H1 (cell line): ENCODE data around the gene TDRD9. TPM values are rescaled to one million over a fixed set of nuclear protein-coding genes. Genes with fewer than 3 reads are reported as not detected.

Experiments
- CTCF ChIA-PET: fragments of 300-600 bp; sonication (Branson Sonifier 250); formaldehyde crosslinking; loops from one replicate; lab custom pipeline; 2021; ENCODE audit not compliant: partially characterized antibody; lab: Charles Lee
- POLR2A ChIA-PET: fragments of 300-600 bp; sonication (Branson Sonifier 250); formaldehyde crosslinking; loops from one replicate; lab custom pipeline; 2021; ENCODE audit warnings: inconsistent platforms; ENCODE audit not compliant: partially characterized antibody; lab: Charles Lee
- DNase-seq, 2 experiments: peaks; one replicate each; pipeline versions ENCODE4 v3.0.0 to v3.0.0-alpha.2; 2010 to 2022; ENCODE audit warnings: low spot score in 2 of 2, low read depth in 1 of 2, mixed read lengths in 1 of 2
- FAIRE-seq: peaks from 2 replicates; lab custom pipeline; 2011; peaks lifted over from hg19 to GRCh38; lab: Jason Lieb, UNC
- H2AFZ ChIP-seq: 2 replicates; pipeline ENCODE4 v1.8.1; 2012; ENCODE audit warnings: low read length, inconsistent platforms
- H2AK5ac ChIP-seq: 2 replicates; pipeline ENCODE4 v1.6.1; 2013; ENCODE audit warnings: low read depth, low read length
- H2BK120ac ChIP-seq: replicated peaks from 2 replicates; pipeline ENCODE3; 2013; ENCODE audit warnings: low read depth, low read length, inconsistent platforms
- H2BK12ac ChIP-seq: 2 replicates; pipeline ENCODE4 v1.6.1; 2013; ENCODE audit warnings: low read depth, low read length
- H2BK15ac ChIP-seq: 2 replicates; pipeline ENCODE4 v1.6.1; 2013; ENCODE audit warnings: low read length
- H2BK20ac ChIP-seq: 2 replicates; pipeline ENCODE4 v1.6.1; 2013; ENCODE audit warnings: low read length
- H2BK5ac ChIP-seq: 2 replicates; pipeline ENCODE4 v1.6.1; 2013; ENCODE audit warnings: low read depth, low read length
- H3K14ac ChIP-seq: 2 replicates; pipeline ENCODE4 v1.6.1; 2013; ENCODE audit warnings: inconsistent platforms; ENCODE audit not compliant: insufficient read length
- H3K18ac ChIP-seq: 2 replicates; pipeline ENCODE4 v1.6.1; 2013; ENCODE audit warnings: low read length; ENCODE audit errors: extremely low read depth
- H3K23ac ChIP-seq: 2 replicates; pipeline ENCODE4 v1.6.1; 2013; ENCODE audit warnings: inconsistent platforms; ENCODE audit not compliant: insufficient read length
- H3K23me2 ChIP-seq: 2 replicates; pipeline ENCODE4 v1.6.1; 2013; ENCODE audit warnings: low read depth, low read length
- H3K27ac ChIP-seq: 2 replicates; pipeline ENCODE4 v1.6.1; 2011; ENCODE audit warnings: low read depth, low read length, inconsistent platforms
- H3K27me3 ChIP-seq, 4 experiments: replicated peaks in 1 of 4; 1 replicate in 1 of 4; 2 replicates in 3 of 4; pipeline versions ENCODE4 v1.6.1 to v1.8.1; 2011 to 2013; ENCODE audit warnings: low read length in 3 of 4, mild to moderate bottlenecking in 3 of 4, inconsistent platforms in 2 of 4, mixed read lengths in 2 of 4, moderate library complexity in 1 of 4; ENCODE audit not compliant: control insufficient read depth in 3 of 4, insufficient read depth in 3 of 4; ENCODE audit errors: extremely low read depth in 1 of 4
- H3K36me3 ChIP-seq, 4 experiments: 2 replicates each; pipeline versions ENCODE4 v1.6.1 to v1.8.1; 2011 to 2013; ENCODE audit warnings: mild to moderate bottlenecking in 4 of 4, low read length in 3 of 4, moderate library complexity in 2 of 4, control low read depth in 1 of 4, inconsistent platforms in 1 of 4; ENCODE audit not compliant: insufficient read depth in 4 of 4, control insufficient read depth in 2 of 4
- H3K4ac ChIP-seq: replicated peaks from 2 replicates; pipeline ENCODE3; 2013; ENCODE audit warnings: low read length, low read depth, mixed read lengths, inconsistent platforms; ENCODE audit not compliant: insufficient read length
- H3K4me1 ChIP-seq, 4 experiments: replicated peaks in 1 of 4; 1 replicate in 1 of 4; 2 replicates in 3 of 4; pipeline versions ENCODE4 v1.6.1 to v1.8.1; 2011 to 2013; ENCODE audit warnings: low read length in 3 of 4, inconsistent platforms in 2 of 4, mixed read lengths in 1 of 4; ENCODE audit not compliant: insufficient read depth in 4 of 4, control insufficient read depth in 3 of 4
- H3K4me2 ChIP-seq, 2 experiments: 2 replicates each; pipeline versions ENCODE4 v1.6.1 to v1.8.1; 2011 to 2013; ENCODE audit warnings: low read depth in 2 of 2, low read length in 2 of 2, control low read depth in 1 of 2, inconsistent platforms in 1 of 2, mild to moderate bottlenecking in 1 of 2; ENCODE audit not compliant: insufficient read depth in 1 of 2
- H3K4me3 ChIP-seq, 4 experiments: fragments of 200-600, 300-600 bp in 1 of 4; sonication (generic), shearing (Covaris generic), sonication (Bioruptor Twin) in 1 of 4; 2 replicates each; pipeline versions ENCODE4 v1.5.1 to v1.8.1; 2011 to 2016; ENCODE audit warnings: low read length in 4 of 4, low read depth in 3 of 4, control low read depth in 2 of 4, inconsistent platforms in 2 of 4, mild to moderate bottlenecking in 2 of 4, mixed read lengths in 1 of 4, moderate library complexity in 1 of 4; ENCODE audit not compliant: insufficient read depth in 2 of 4; ENCODE audit errors: extremely low read depth in 1 of 4
- H3K56ac ChIP-seq: replicated peaks from 2 replicates; pipeline ENCODE3; 2013; ENCODE audit warnings: low read depth, mild to moderate bottlenecking, mixed read lengths, low read length, inconsistent platforms; ENCODE audit not compliant: insufficient read length
- H3K79me1 ChIP-seq: 2 replicates; pipeline ENCODE4 v1.6.1; 2013; ENCODE audit warnings: low read depth, low read length, control low read depth
- H3K79me2 ChIP-seq, 2 experiments: 2 replicates each; pipeline versions ENCODE4 v1.6.1 to v1.8.1; 2012 to 2013; ENCODE audit warnings: low read length in 2 of 2, mild to moderate bottlenecking in 2 of 2, inconsistent platforms in 1 of 2; ENCODE audit not compliant: insufficient read depth in 2 of 2, control insufficient read depth in 1 of 2
- H3K9ac ChIP-seq, 4 experiments: replicated peaks in 1 of 4; 1 replicate in 1 of 4; 2 replicates in 3 of 4; pipeline versions ENCODE4 v1.6.1 to v1.8.1; 2011 to 2013; ENCODE audit warnings: low read depth in 3 of 4, low read length in 3 of 4, control low read depth in 2 of 4, mild to moderate bottlenecking in 2 of 4, moderate library complexity in 2 of 4, inconsistent platforms in 1 of 4; ENCODE audit errors: extremely low read depth in 1 of 4
- H3K9me3 ChIP-seq, 2 experiments: 2 replicates each; pipeline versions ENCODE4 v1.6.1 to v1.8.1; 2012 to 2013; ENCODE audit warnings: mild to moderate bottlenecking in 2 of 2, moderate library complexity in 2 of 2, control low read depth in 1 of 2, inconsistent platforms in 1 of 2, low read depth in 1 of 2, low read length in 1 of 2, mixed read lengths in 1 of 2; ENCODE audit not compliant: insufficient read depth in 2 of 2
- H4K20me1 ChIP-seq, 2 experiments: replicated peaks in 1 of 2; 2 replicates each; pipeline versions ENCODE3 to v1.8.1; 2011 to 2013; ENCODE audit warnings: inconsistent platforms in 2 of 2, low read length in 2 of 2, mild to moderate bottlenecking in 1 of 2; ENCODE audit not compliant: insufficient read depth in 2 of 2, control insufficient read depth in 1 of 2
- H4K5ac ChIP-seq: 2 replicates; pipeline ENCODE4 v1.6.1; 2013; ENCODE audit warnings: low read length, low read depth, mixed read lengths, inconsistent platforms; ENCODE audit not compliant: insufficient read length
- H4K8ac ChIP-seq: 2 replicates; pipeline ENCODE4 v1.8.0; 2013; ENCODE audit warnings: mild to moderate bottlenecking, moderate library complexity, low read length, inconsistent platforms; ENCODE audit not compliant: insufficient read depth; ENCODE audit errors: extremely low read depth
- H4K91ac ChIP-seq: replicated peaks from 2 replicates; pipeline ENCODE3; 2013; ENCODE audit warnings: low read length, mixed read lengths, inconsistent platforms; ENCODE audit not compliant: insufficient read length
- CEBPB ChIP-seq: IDR thresholded peaks from 2 replicates; pipeline ENCODE4 v1.6.1; 2012; ENCODE audit warnings: low read depth, low read length
- EGR1 ChIP-seq: IDR thresholded peaks from 2 replicates; pipeline ENCODE4 v1.6.1; 2011; ENCODE audit warnings: low read depth, low read length, borderline replicate concordance
- JUN ChIP-seq: IDR thresholded peaks from 2 replicates; pipeline ENCODE4 v1.6.1; 2011; ENCODE audit warnings: low read depth, mild to moderate bottlenecking, improper control_type of control experiment, low read length
- PHF8 ChIP-seq: fragments of 200-600 bp; sonication (generic); conservative IDR thresholded peaks from 2 replicates; pipeline ENCODE4 v1.7.1; 2012; ENCODE audit warnings: low read depth, mild to moderate bottlenecking, inconsistent platforms, low read length, moderate library complexity
- POLR2AphosphoS5 ChIP-seq: IDR thresholded peaks from 2 replicates; pipeline ENCODE4 v1.6.1; 2011; ENCODE audit warnings: low read depth, low read length
- SAP30 ChIP-seq: fragments of 300-600 bp; sonication (generic); IDR thresholded peaks from 2 replicates; pipeline ENCODE4 v1.7.1; 2012; ENCODE audit warnings: low read length, moderate library complexity, mild to moderate bottlenecking, inconsistent platforms; ENCODE audit not compliant: insufficient read depth, insufficient replicate concordance
- TEAD4 ChIP-seq: IDR thresholded peaks from 2 replicates; pipeline ENCODE4 v1.6.1; 2012; ENCODE audit warnings: low read depth, low read length, inconsistent platforms, mixed read lengths
- WGBS, 2 experiments: shearing (Covaris generic) in 1 of 2; methylation state at CpG; one replicate each; pipeline versions ENCODE4 v1.1.6 to v1.1.7; 2013 to 2015; ENCODE audit warnings: low lambda C conversion rate in 2 of 2, mixed read lengths in 2 of 2, inconsistent platforms in 1 of 2, low coverage in 1 of 2, missing lambda C conversion rate in 1 of 2; ENCODE audit not compliant: insufficient replicate concordance in 2 of 2, insufficient coverage in 1 of 2, insufficient read length in 1 of 2; ENCODE audit errors: extremely low coverage in 1 of 2, missing lambda C conversion rate in 1 of 2; 5-methylcytosine and 5-hydroxymethylcytosine counted together
- polyA plus RNA-seq, 7 experiments: library from polyadenylated mRNA; depleted of rRNA in 3 of 7; stranded (reverse) in 5 of 7; unstranded in 2 of 7; fragments of >200 nt in 5 of 7; fragments of 200-250 nt in 2 of 7; gene quantifications; 1 replicate in 5 of 7; 2 replicates in 1 of 7; 4 replicates in 1 of 7; pipeline versions ENCODE4 v1.2.1 to v1.2.3, GENCODE V29; 2011 to 2013; ENCODE audit warnings: missing spikeins in 2 of 7, mixed read lengths in 2 of 7
- total RNA-seq: library from RNA; stranded (reverse); fragmentation: NEBNext Ultra II Directional; extraction: Animal tissue kit (Norgen Biotek cat#: 25700); gene quantifications from 2 replicates; pipeline ENCODE4 v1.2.1, GENCODE V29; 2021
- TF ChIP-seq, protein P1 (sequence below): IDR thresholded peaks from 2 replicates; pipeline ENCODE4 v1.6.1; 2011; ENCODE audit warnings: low read depth, mild to moderate bottlenecking, low read length; ENCODE audit not compliant: insufficient read depth

Gene TDRD9
- total and polyA plus RNA-seq, 2 of the 8 experiments (the other 6 are each of a cell fraction or from before 2014, with no cell fraction given): not detected

DNA sequence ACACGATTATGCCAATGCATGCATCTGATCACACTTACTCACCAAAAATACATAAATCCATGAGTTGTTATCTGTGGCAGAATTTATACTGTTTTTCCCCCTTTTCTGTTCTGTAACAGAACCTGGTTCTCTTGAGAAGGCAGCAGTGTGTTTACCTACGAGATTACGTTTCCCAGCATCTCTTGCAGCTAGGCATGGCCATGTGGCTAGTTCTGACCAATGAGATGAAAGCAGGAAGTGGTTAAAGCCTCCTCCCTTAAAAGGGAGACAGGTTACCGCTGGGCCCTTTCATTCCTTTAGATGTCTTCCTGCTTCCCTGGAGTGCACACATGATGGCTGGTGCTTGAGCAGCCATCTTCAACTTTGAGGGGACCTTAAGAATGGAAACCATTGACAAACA, 145.5 kb downstream of the TDRD9 start:
- peaks cover 8 to 9% of the 10 kb centered on the region in 2 experiments for H3K9me3 ChIP-seq
- no peaks in the 10 kb centered on the region for H3K79me2 ChIP-seq
- FAIRE-seq: no peak
- TF ChIP-seq EGR1 (no peak), PHF8 (no peak), JUN (no peak), SAP30 (no peak), POLR2AphosphoS5 (no peak), CEBPB (no peak), TEAD4 (no peak)
- TF ChIP-seq, protein P1, sequence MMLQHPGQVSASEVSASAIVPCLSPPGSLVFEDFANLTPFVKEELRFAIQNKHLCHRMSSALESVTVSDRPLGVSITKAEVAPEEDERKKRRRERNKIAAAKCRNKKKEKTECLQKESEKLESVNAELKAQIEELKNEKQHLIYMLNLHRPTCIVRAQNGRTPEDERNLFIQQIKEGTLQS: no peak
- no peak overlapping the region for H3K9ac ChIP-seq
- H3K79me1 ChIP-seq: no peaks in the 10 kb centered on the region
- no peak overlapping the region for H3K4ac ChIP-seq
- H2BK20ac ChIP-seq: no peak overlapping the region
- H3K4me2 ChIP-seq: no peak overlapping the region
- H3K23ac ChIP-seq: no peak overlapping the region
- WGBS, 2 experiments: 70% methylated on average over 4 of the region's 4 CpGs; no CpG with 5 or more reads in 1 of the 2 experiments
- no peak overlapping the region for H2BK120ac ChIP-seq
- no peak overlapping the region for H2BK15ac ChIP-seq
- CTCF ChIA-PET: interaction anchor here (0.8 kb wide), 1 partner anchor 41 kb away, joined by 3 read pairs; no protein-coding TSS in a partner anchor
- no peak overlapping the region for H3K14ac ChIP-seq
- no peak overlapping the region for H3K4me3 ChIP-seq
- H4K20me1 ChIP-seq: no peaks in the 10 kb centered on the region
- no peak for DNase-seq
- no peak overlapping the region for H2BK5ac ChIP-seq
- no peak overlapping the region for H4K5ac ChIP-seq
- no peak overlapping the region for H2AFZ ChIP-seq
- no peak overlapping the region for H4K91ac ChIP-seq
- H3K23me2 ChIP-seq: no peaks in the 10 kb centered on the region
- no peak overlapping the region for H2BK12ac ChIP-seq
- no peak overlapping the region for H4K8ac ChIP-seq
- H3K36me3 ChIP-seq: no peaks in the 10 kb centered on the region
- POLR2A ChIA-PET: no interaction called here
- H2AK5ac ChIP-seq: no peak overlapping the region
- no peak overlapping the region for H3K18ac ChIP-seq
- no peak overlapping the region for H3K56ac ChIP-seq
- H3K4me1 ChIP-seq: no peaks in the 10 kb centered on the region
- H3K27me3 ChIP-seq: no peaks in the 10 kb centered on the region
- no peak overlapping the region for H3K27ac ChIP-seq
